ENCODE results near the gene STPG3. TPM values are rescaled to one million over a fixed set of nuclear protein-coding genes. Genes with fewer than 3 reads are reported as not detected.

The STPG3 gene
- total RNA-seq, 1 donor from 2014 or later: not detected

GRCh38 chr9:137275588-137276472, 24.7 kb downstream of the STPG3 start:
- Mint-ChIP-seq H3K4me3 (ENCODE audit: low read depth) (peak overlapping the region; percentile 5), H3K27me3 (no peaks in the 10 kb centered on the region), H3K27ac (peak overlapping the region; percentile 15), H3K4me1 (ENCODE audit: low read depth) (peaks cover 16% of the 10 kb centered on the region), H3K36me3 (ENCODE audit: insufficient read depth) (peaks cover 5% of the 10 kb centered on the region), H3K9me3 (ENCODE audit: low read depth) (no peaks in the 10 kb centered on the region)
- no peak for DNase-seq (ENCODE audit: low spot score, unreplicated experiment)
- TF ChIP-seq CTCF (IDR thresholded peaks at IDR 0.05; ENCODE audit: unreplicated experiment): no peak

- peak overlapping the region; percentile 60 for H3K4me3 Mint-ChIP-seq (ENCODE audit: low read depth)
- peak overlapping the region; percentile 77 for H3K27ac Mint-ChIP-seq
- no peaks in the 10 kb centered on the region for H3K9me3 Mint-ChIP-seq (ENCODE audit: low read depth)
- no peaks in the 10 kb centered on the region for H3K27me3 Mint-ChIP-seq
- peaks cover 1% of the 10 kb centered on the region for H3K36me3 Mint-ChIP-seq (ENCODE audit: insufficient read depth)
- DNase-seq (ENCODE audit: low spot score, unreplicated experiment): no peak
- TF ChIP-seq CTCF (IDR thresholded peaks at IDR 0.05; ENCODE audit: unreplicated experiment): no peak
- H3K4me1 Mint-ChIP-seq (ENCODE audit: low read depth): peaks cover 16% of the 10 kb centered on the region
These were observed 25.6 kb downstream of the STPG3 start for GRCh38 chr9:137276473-137277328.

- no peak for DNase-seq (ENCODE audit: low spot score, unreplicated experiment)
- H3K27ac Mint-ChIP-seq: peak within 1 kb of the TSS; percentile 77
- H3K4me3 Mint-ChIP-seq (ENCODE audit: low read depth): peak within 1 kb of the TSS; percentile 60
These were observed 26.4 kb downstream of the STPG3 start, which contains the start of gene TOR4A for GRCh38 chr9:137277329-137278041. TOR4A (plus strand) TSS chr9:137277726; CDS start chr9:137278690, 964 bp downstream.

GRCh38 chr9:137278061-137278701, 27.1 kb downstream of the STPG3 start:
- H3K4me1 Mint-ChIP-seq (ENCODE audit: low read depth): peaks cover 19% of the 10 kb centered on the region
- TF ChIP-seq CTCF (IDR thresholded peaks at IDR 0.05; ENCODE audit: unreplicated experiment): no peak
- peaks cover 3% of the 10 kb centered on the region for H3K27me3 Mint-ChIP-seq
- no peak for DNase-seq (ENCODE audit: low spot score, unreplicated experiment)
- H3K9me3 Mint-ChIP-seq (ENCODE audit: low read depth): no peaks in the 10 kb centered on the region
- H3K4me3 Mint-ChIP-seq (ENCODE audit: low read depth): peak overlapping the region; percentile 59
- peaks cover 3% of the 10 kb centered on the region for H3K36me3 Mint-ChIP-seq (ENCODE audit: insufficient read depth)
- H3K27ac Mint-ChIP-seq: peak overlapping the region; percentile 45

More at GRCh38 chr9:137277329-137278041, 26.4 kb downstream of the STPG3 start, which contains the start of gene TOR4A:
- Mint-ChIP-seq H3K36me3 (ENCODE audit: insufficient read depth) (peaks cover 2% of the 10 kb centered on the region), H3K9me3 (ENCODE audit: low read depth) (no peaks in the 10 kb centered on the region), H3K27me3 (peaks cover under 1% of the 10 kb centered on the region), H3K4me1 (ENCODE audit: low read depth) (peaks cover 17% of the 10 kb centered on the region)
- TF ChIP-seq CTCF (IDR thresholded peaks at IDR 0.05; ENCODE audit: unreplicated experiment): peak; percentile 28

Data from progenitor cell of endocrine pancreas (in vitro differentiated cells).